Stimulated activated CD4-positive, alpha-beta T cell treated with anti-CD3 and anti-CD28 coated beads, Interleukin-15, amount 100 ng/mL, for 48 hours (primary cell): ENCODE data around the gene RBM8A.
A peak's percentile ranks its signal among the peaks of the same experiment; 100 is the strongest.

Experiments used
- DNase-seq, 2 donors: peaks; one replicate each; pipeline ENCODE4 v3.0.0-alpha.2; 2020; ENCODE audit warnings: low read depth in 2 of 2

RBM8A gene

GRCh38 chr1:145927063-145927886 is at the start of gene RBM8A:
Gene RBM8A, minus strand, starts transcription at chr1:145927484. Its CDS starts 58 bp downstream, at chr1:145927426.
- peak; percentile 91 to 92 for DNase-seq

GRCh38 chr1:145977016-145977415 is 49.7 kb upstream of the RBM8A start:
- no peak for DNase-seq

- DNase-seq, result no peak
Observed at GRCh38 chr1:145975216-145975615, 47.9 kb upstream of the RBM8A start.

GRCh38 chr1:145974721-145975120 is 47.4 kb upstream of the RBM8A start:
- no peak for DNase-seq

GRCh38 chr1:145972580-145972979 is 45.3 kb upstream of the RBM8A start:
- DNase-seq, result no peak

DNA sequence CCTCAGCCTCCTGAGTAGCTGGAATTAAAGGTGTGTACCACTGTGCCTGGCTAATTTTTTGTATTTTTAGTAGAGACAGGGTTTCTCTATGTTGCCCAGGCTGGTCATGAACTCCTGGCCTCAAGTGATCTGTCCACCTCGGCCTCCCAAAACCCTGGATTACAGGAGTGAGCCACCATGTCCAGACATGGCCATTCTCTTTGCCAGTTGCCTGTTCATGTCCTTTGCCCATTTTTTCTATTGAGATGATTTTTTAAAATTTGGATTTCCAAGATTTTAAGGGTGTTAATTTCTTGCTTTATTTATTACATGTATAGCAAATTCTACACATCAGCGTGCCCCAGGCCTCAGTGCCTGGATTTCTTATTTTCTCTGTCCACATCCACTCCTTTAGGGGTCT is 40.0 kb upstream of the RBM8A start:
- DNase-seq, result no peak

DNA sequence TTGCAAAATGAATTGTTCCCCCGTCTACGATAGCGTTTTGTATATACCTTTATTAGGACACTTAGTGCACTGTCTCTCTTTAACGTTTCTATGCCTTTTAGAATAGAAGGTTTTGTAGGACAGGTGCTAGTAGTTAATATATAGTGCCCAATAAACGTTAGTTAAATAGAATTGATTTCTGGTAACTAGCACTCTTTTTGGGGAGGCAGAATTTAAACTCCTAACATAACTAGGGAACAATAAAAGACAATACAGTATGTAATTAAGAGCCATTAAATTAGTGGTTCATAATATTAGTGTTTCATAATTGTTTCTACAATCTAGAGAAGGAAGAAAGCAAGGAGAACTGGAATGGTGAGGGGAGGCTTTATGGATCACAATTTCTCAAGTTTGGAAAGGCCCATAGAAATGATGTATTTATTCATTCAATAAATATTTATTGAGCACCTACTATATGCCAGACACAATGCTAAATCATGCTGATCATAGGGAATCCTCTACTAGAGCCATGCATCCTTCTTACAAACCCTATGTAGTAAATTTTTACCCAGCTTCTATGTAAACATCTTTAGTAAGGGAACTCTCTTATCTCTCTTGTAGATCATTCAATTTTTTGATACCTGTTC is 37.9 kb upstream of the RBM8A start:
- DNase-seq, result no peak

DNA sequence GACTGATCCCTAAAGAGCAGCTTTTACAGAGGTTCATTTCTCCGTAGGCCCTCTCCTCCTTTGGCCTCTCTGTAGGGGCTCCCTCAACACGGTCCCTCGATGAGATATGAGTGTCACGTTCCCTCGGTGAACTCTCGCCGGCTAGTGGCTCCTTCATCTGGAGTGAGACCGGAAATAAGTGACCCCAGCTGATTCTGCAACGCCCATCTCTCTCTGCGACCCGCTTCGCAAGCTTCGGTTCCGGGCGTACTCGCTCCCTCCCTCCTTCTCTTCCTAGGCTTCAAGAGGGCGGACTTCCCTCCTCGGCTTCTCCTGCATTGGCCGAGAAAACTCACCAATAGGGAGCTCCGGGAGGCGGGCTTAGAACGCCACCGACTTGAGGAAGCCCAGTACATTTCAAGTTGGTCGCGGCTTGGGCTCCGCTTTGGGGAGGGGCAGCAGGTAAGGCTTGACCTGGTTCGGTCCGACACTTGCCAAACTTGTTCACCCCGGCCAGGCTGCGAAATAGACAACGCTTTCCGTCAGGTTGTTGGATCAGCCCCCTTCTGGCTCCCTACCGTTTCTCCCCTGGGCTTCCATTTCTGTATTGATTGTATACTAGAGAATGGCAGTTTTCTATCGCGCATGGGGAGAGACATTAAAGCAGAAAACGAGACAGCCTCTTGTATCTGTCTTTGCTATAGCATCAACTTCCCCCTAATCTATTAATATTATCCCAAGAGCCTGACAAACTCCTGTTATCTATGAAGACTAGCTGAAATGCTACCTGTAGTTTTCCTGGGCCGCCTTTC is 37.2 kb upstream of the RBM8A start, which contains the start of the genes ANKRD34A and POLR3GL:
ANKRD34A (minus strand) TSS at position 248 of the 791 bp plus-strand sequence. CDS start 2,816 bp downstream, outside the sequence.
POLR3GL (plus strand) TSS at position 363 of the 791 bp plus-strand sequence. CDS start 10,176 bp downstream, outside the sequence.
- DNase-seq, result peak; percentile 85 to 87

- DNase-seq, result no peak
Observed at GRCh38 chr1:145963265-145964019, 36.2 kb upstream of the RBM8A start.

DNA sequence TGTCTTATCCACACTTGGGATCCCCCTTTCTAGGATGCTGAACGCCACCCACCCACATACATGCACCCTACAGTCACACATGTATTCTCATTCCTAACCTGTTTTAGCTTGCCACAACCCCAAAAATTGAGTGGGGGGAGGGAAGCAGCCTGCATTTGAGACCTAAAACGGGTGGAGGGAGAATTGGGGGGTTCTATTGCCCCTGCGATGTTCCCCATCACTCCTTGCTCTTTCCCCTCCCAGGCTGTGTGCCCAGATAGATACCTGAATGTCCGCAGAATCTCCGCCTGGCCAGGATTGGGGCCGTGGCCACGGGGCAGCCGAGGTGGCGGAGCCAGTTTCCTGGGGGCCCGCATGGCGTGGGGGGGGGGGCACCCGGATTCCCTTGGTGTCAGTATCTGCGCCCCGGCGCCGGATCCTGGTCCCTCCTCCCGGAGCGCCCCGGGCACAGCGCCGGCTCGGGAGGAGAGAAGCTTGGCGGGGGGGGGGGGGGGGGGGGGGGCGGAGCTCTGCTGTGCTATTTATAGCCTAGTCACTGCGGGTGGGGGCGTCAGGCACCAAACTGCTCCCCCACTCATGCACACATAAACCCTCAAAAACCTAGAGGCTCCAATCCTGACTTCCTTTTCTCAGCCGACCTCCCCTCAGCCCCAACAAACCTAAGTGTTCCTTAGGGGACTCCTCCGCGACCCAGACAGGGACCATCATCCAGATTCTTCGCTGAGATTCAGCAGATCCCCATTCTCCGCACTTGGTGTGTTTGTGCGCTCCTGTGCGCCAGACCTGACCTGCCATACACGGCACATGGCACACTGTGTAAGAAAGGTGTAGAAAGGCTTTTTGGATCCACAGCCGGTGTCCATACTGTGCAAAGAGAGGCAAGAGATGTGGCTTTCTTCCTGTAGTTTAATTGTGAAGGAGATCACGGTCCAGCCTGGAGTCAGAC is 35.1 kb upstream of the RBM8A start:
- no peak for DNase-seq

DNA sequence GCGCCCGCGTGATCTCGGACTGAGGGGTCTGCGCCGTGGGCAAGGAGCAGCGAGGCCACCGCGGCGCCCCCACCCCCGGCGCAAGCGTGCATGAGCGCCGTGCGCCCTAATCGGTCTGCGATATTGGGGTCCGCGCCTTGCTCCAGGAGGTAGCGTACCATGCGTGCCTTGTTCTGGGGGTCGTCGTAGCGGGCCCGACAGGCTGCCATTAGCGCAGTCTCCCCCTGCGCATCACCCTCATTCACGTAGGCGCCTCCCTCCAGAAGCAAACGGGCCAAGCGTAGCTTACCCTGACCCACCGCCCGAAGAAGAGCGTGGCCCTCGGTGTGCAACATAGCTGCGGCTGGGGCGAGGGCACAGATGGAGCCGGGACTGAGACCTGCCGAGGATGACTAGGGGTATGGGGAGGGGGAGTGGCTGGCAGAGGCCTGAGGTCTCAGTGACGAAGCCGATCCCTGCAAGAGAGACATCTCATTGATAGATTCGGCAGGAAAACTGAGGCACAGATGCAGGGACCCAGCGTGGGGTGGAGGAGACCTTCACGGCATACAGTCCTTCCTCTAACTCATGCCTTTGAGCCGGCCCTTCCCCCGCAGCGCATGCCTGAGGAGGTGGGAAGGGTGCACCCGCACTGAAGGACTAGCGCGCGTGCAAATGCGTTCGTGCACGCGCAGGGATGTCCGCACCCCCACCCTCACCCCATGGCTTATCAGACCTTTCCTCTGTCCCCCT is 34.3 kb upstream of the RBM8A start:
- no peak for DNase-seq

GRCh38 chr1:145961109-145961424 is 33.8 kb upstream of the RBM8A start:
- no peak for DNase-seq

DNA sequence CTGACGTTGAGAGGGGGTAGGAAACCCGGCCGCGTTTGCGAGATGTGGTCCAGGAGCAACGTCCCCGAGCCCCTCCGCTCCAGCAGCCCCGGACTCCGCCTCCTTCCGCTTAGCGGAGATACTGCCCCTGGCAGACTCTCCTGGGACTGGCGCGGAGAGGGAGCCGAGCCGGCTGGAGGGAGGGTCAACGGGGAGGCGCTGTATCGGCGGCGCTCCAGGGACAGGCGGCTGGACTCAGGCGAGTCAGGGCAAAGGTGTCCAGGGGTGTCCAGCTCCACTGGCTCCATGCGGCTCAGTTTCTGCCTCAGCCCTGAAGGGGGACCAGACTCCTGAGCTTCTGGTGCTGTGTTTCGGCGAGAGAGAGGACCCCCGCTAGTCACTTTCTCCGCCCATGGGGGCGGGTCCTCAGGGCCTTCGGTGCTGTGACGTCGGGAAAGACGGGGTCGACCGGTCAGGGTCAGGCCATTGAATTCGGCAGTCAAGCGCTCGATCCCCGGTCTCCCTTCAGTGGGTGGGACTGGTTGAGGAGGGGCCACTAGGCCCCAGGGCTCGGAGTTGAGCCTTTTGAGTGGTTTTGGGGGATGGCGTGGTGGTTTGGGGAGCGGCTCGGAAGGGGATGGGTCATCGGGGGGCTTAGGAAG is 33.3 kb upstream of the RBM8A start:
- no peak for DNase-seq

DNA sequence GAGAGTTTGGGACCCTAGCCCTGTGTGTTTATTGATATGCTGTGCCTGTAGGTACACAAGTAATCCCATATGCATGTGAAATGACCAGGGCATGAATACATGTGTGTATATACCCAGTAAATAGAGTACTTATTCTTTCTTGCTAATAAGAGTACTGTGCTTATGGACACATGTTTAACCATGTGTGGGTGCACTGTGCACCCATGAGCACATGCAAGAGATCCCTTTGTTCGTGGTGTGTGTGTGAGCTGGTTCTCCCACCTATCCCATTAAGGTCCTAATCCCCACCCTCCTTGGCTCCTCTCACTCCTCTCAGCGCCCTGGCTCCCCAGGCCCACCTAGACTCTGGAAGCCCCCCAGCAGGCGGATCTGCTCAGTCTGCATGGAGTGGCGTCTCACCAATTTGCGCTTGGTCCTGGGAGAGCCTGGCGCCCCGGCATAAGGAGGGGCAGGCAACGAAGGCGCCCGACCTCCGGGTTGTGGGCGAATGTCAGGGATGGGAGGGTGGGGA is 32.7 kb upstream of the RBM8A start:
- DNase-seq, result no peak

GRCh38 chr1:145959333-145959732 is 32.0 kb upstream of the RBM8A start:
- no peak for DNase-seq

DNA sequence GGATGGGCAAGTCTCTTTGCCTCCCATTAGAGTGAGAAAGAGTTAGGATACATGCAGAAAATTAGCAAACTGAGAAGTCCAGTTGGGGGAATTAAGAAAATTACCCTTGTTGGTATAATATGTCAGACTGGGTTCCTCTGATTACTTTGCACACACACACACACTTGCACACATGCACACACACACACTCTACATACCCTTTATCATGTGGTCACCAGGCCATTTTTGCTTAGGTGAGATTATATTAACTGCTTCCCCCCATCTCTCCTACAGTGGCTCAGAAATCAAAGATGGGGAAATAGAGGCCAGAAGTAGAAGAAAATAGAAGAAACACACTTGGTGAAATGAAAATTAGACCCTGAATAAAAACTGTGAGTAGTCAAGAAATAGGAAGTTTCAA is 31.4 kb upstream of the RBM8A start:
- no peak for DNase-seq

- DNase-seq, result peak; percentile 94 to 96
Observed at GRCh38 chr1:145957443-145958319, 30.4 kb upstream of the RBM8A start, which contains the start of gene LIX1L. Gene LIX1L, minus strand, starts transcription at chr1:145958017. Its CDS starts 90 bp downstream, at chr1:145957927.
